OCI-LY7 (cell line): ENCODE data around the gene HSPB7.

Experiments
- EZH2phosphoT487 ChIP-seq: fragments of 200-600 bp; sonication (generic); IDR thresholded peaks from 2 replicates; pipeline ENCODE4 v1.6.1; 2018; ENCODE audit warnings: low read depth, borderline replicate concordance, mild to moderate bottlenecking, mixed run types, antibody characterized with exemption, low read length, moderate library complexity, mixed read lengths
- TF ChIP-seq, protein P1 (sequence below): fragments of 200-600 bp; sonication (generic); conservative IDR thresholded peaks from 2 replicates; pipeline ENCODE4 v1.5.1; 2014; ENCODE audit warnings: mild to moderate bottlenecking, antibody characterized with exemption, low read length, moderate library complexity, mixed read lengths

DNA sequence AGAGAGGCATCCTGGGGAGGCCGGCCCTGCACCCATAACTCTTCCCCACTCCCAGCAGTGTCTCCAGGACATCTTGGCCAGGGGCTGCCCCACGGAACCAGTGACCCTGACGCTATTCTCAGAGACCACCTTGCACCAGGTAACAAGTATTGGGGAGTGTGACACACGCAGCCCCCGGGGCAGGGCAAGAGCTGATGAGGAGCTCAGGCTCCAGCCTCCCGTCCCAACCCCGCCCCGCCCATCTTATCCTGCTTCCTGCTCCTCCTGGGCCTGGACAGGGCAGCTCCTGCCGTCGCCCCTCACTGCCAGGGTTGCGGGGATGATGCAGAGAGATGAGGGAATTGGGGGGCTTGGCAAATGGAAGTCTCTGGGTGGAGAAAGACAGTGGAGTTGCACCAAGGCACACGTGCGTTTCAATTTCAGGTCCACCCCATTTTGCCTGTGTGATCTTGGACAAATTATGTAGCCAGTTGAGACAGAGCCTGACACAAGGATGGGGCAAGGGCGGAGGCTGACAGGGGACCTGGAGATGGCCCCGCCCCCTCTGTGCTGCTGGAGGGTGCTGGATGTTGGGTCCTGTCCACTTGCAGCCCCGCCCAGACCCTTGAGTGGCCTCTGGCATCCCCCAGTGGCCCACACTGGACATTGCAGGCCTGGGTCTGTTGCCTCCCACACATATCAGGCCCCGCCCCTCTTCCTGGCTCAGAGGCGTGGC lies 14.7 kb upstream of the HSPB7 start:
- TF ChIP-seq, protein P1, sequence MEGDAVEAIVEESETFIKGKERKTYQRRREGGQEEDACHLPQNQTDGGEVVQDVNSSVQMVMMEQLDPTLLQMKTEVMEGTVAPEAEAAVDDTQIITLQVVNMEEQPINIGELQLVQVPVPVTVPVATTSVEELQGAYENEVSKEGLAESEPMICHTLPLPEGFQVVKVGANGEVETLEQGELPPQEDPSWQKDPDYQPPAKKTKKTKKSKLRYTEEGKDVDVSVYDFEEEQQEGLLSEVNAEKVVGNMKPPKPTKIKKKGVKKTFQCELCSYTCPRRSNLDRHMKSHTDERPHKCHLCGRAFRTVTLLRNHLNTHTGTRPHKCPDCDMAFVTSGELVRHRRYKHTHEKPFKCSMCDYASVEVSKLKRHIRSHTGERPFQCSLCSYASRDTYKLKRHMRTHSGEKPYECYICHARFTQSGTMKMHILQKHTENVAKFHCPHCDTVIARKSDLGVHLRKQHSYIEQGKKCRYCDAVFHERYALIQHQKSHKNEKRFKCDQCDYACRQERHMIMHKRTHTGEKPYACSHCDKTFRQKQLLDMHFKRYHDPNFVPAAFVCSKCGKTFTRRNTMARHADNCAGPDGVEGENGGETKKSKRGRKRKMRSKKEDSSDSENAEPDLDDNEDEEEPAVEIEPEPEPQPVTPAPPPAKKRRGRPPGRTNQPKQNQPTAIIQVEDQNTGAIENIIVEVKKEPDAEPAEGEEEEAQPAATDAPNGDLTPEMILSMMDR = peak; percentile 74
- TF ChIP-seq EZH2phosphoT487 = no peak
